Breast epithelium (tissue), 4 donors: ENCODE results near the gene NAP1L4. TPM values are rescaled to one million over a fixed set of nuclear protein-coding genes. Genes with fewer than 3 reads are reported as not detected.
A peak's percentile ranks its signal among the peaks of the same experiment; 100 is the strongest.

Experiments
- DNase-seq, 2 donors: peaks; one replicate each; pipeline ENCODE4 v3.0.0-alpha.2; 2019; ENCODE audit warnings: low spot score in 2 of 2
- H3K27ac ChIP-seq, 2 donors: fragments of 200-600 bp; sonication (generic) in 1 of 2; one replicate each; pipeline ENCODE4 v1.5.1; 2016 to 2019; ENCODE audit warnings: mild to moderate bottlenecking in 1 of 2
- H3K27me3 ChIP-seq, 2 donors: fragments of 200-600 bp; sonication (generic) in 1 of 2; one replicate each; pipeline versions ENCODE4 v1.5.1 to v1.6.0; 2017 to 2019; ENCODE audit warnings: control low read depth in 1 of 2, mild to moderate bottlenecking in 1 of 2
- H3K36me3 ChIP-seq: fragments of 200-600 bp; one replicate; pipeline ENCODE4 v1.5.1; 2019
- H3K4me1 ChIP-seq, 2 donors: fragments of 200-600 bp; sonication (generic); one replicate each; pipeline ENCODE4 v1.5.1; 2016 to 2019; ENCODE audit warnings: control low read depth in 1 of 2
- H3K4me3 ChIP-seq, 3 donors: fragments of 200-600 bp; sonication (generic); 1 replicate in 2 of 3; 2 replicates in 1 of 3; pipeline ENCODE4 v1.5.1; 2016 to 2019; ENCODE audit warnings: mild to moderate bottlenecking in 3 of 3, moderate library complexity in 2 of 3
- H3K9me3 ChIP-seq, 2 donors: fragments of 200-600 bp; sonication (generic) in 1 of 2; one replicate each; pipeline ENCODE4 v1.5.1; 2016 to 2019; ENCODE audit warnings: control low read depth in 1 of 2
- POLR2A ChIP-seq: fragments of 450-650 bp; IDR thresholded peaks from one replicate; pipeline ENCODE4 v1.6.1; 2016; ENCODE audit warnings: antibody characterized with exemption, mild to moderate bottlenecking, moderate library complexity
- POLR2AphosphoS5 ChIP-seq, 3 donors: sonication (generic); formaldehyde crosslinking; IDR thresholded peaks; one replicate each; pipeline ENCODE4 v1.6.1; 2017; ENCODE audit warnings: antibody characterized with exemption in 3 of 3
- intact Hi-C: fragments of 100-400 bp; cut with DNase I; formaldehyde crosslinking; loops from one replicate; pipeline ENCODE4 v1.15.1; 2023; ENCODE audit warnings: low total_unique reads
- total RNA-seq, 3 donors: library from RNA; depleted of rRNA; stranded (reverse); fragments of >200 nt; gene quantifications; one replicate each; pipeline ENCODE4 v1.1.0, GENCODE V29; 2016
- TF ChIP-seq, protein P1 (sequence below), 3 donors: fragments of 450-650 bp; IDR thresholded peaks; one replicate each; pipeline ENCODE4 v1.5.1; 2016 to 2017; ENCODE audit warnings: antibody characterized with exemption in 3 of 3, mild to moderate bottlenecking in 3 of 3, moderate library complexity in 3 of 3

Gene NAP1L4
- total RNA-seq, 3 donors from 2014 or later, result 87.1 to 167 (median 98.3) TPM

- Histone ChIP-seq H3K27ac (peak overlapping the region; percentile 76 to 92), H3K27me3 (no peaks in the 10 kb centered on the region), H3K4me1 (peaks cover 2 to 43% of the 10 kb centered on the region in 2 donors), H3K4me3 (no peak overlapping the region), H3K9me3 (no peaks in the 10 kb centered on the region), H3K36me3 (no peaks in the 10 kb centered on the region)
- peak; percentile 54 to 76 for DNase-seq
- intact Hi-C loops, result no loop called here
- TF ChIP-seq, protein P1, sequence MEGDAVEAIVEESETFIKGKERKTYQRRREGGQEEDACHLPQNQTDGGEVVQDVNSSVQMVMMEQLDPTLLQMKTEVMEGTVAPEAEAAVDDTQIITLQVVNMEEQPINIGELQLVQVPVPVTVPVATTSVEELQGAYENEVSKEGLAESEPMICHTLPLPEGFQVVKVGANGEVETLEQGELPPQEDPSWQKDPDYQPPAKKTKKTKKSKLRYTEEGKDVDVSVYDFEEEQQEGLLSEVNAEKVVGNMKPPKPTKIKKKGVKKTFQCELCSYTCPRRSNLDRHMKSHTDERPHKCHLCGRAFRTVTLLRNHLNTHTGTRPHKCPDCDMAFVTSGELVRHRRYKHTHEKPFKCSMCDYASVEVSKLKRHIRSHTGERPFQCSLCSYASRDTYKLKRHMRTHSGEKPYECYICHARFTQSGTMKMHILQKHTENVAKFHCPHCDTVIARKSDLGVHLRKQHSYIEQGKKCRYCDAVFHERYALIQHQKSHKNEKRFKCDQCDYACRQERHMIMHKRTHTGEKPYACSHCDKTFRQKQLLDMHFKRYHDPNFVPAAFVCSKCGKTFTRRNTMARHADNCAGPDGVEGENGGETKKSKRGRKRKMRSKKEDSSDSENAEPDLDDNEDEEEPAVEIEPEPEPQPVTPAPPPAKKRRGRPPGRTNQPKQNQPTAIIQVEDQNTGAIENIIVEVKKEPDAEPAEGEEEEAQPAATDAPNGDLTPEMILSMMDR (IDR thresholded peaks at IDR 0.05), result no peak
- no peak for TF ChIP-seq POLR2AphosphoS5 (IDR thresholded peaks at IDR 0.05)
- TF ChIP-seq POLR2A, result no peak
Observed at GRCh38 chr11:3001496-3001895, 9.4 kb upstream of the NAP1L4 start.

- no peak for TF ChIP-seq POLR2A
- TF ChIP-seq, protein P1 (IDR thresholded peaks at IDR 0.05), result no peak
- TF ChIP-seq POLR2AphosphoS5 (IDR thresholded peaks at IDR 0.05), result no peak
- H3K4me1 ChIP-seq, result peaks cover 2 to 43% of the 10 kb centered on the region in 2 donors
- H3K27ac ChIP-seq, result peak overlapping the region; percentile 76 to 92
Observed at GRCh38 chr11:3000032-3000961, 8.2 kb upstream of the NAP1L4 start.

GRCh38 chr11:2999464-2999998 is 7.4 kb upstream of the NAP1L4 start:
- H3K4me1 ChIP-seq, result peaks cover 2 to 43% of the 10 kb centered on the region in 2 donors
- DNase-seq, result peak in 1 of 2 donors; percentile 43
- H3K4me3 ChIP-seq, result no peak overlapping the region
- TF ChIP-seq, protein P1 (IDR thresholded peaks at IDR 0.05), result no peak
- TF ChIP-seq POLR2A (no peak), POLR2AphosphoS5 (IDR thresholded peaks at IDR 0.05) (no peak)
- peak overlapping the region; percentile 76 to 92 for H3K27ac ChIP-seq
- intact Hi-C loops, result no loop called here
- no peaks in the 10 kb centered on the region for H3K36me3 ChIP-seq
- no peaks in the 10 kb centered on the region for H3K27me3 ChIP-seq
- no peaks in the 10 kb centered on the region for H3K9me3 ChIP-seq

More at GRCh38 chr11:3000032-3000961, 8.2 kb upstream of the NAP1L4 start:
- H3K9me3 ChIP-seq, result no peaks in the 10 kb centered on the region
- intact Hi-C loops, result no loop called here
- peak; percentile 93 to 94 for DNase-seq
- H3K36me3 ChIP-seq, result no peaks in the 10 kb centered on the region
- H3K4me3 ChIP-seq, result peak overlapping the region in 1 of 3 donors; percentile 2
- H3K27me3 ChIP-seq, result no peaks in the 10 kb centered on the region

GRCh38 chr11:2998073-2998850 is 6.1 kb upstream of the NAP1L4 start:
- no peak for TF ChIP-seq POLR2AphosphoS5 (IDR thresholded peaks at IDR 0.05)
- TF ChIP-seq POLR2A, result no peak
- TF ChIP-seq, protein P1 (IDR thresholded peaks at IDR 0.05), result no peak
- peaks cover 2 to 34% of the 10 kb centered on the region in 2 donors for H3K4me1 ChIP-seq

More at GRCh38 chr11:2998073-2998850, 6.1 kb upstream of the NAP1L4 start:
- Histone ChIP-seq H3K9me3 (no peaks in the 10 kb centered on the region), H3K4me3 (no peak overlapping the region), H3K27me3 (no peaks in the 10 kb centered on the region), H3K27ac (no peak overlapping the region), H3K36me3 (no peaks in the 10 kb centered on the region)
- intact Hi-C loops, result no loop called here
- DNase-seq, result peak in 1 of 2 donors; percentile 24
